Activated B cell treated with CpG ODN at 0.5 μM for 24 hours (primary cell): ENCODE measurements around the gene FXR2. TPM values are rescaled to one million over a fixed set of nuclear protein-coding genes. Genes with fewer than 3 reads are reported as not detected.

Experiments used
- ATAC-seq: fragments of 200-7000 bp; cut with Tn5 transposase; one replicate; pipeline ENCODE4 v1.10.0; 2021; ENCODE audit warnings: low read depth, mild to moderate bottlenecking, moderate library complexity
- CTCF ChIA-PET: fragments of 350-600 bp; sonication (Branson Sonifier 250); formaldehyde crosslinking; loops from one replicate; lab custom pipeline; 2021; ENCODE audit warnings: antibody characterized with exemption; lab: Charles Lee
- POLR2A ChIA-PET: fragments of 350-600 bp; sonication (Branson Sonifier 250); formaldehyde crosslinking; loops from one replicate; lab custom pipeline; 2021; ENCODE audit warnings: antibody characterized with exemption; lab: Charles Lee
- DNase-seq: peaks from one replicate; pipeline ENCODE4 v3.0.0; 2022
- H3K27ac Mint-ChIP-seq: one replicate; pipeline ENCODE4 v1.8.0; 2020; ENCODE audit warnings: mixed read lengths
- H3K27me3 Mint-ChIP-seq: one replicate; pipeline ENCODE4 v1.8.0; 2021; ENCODE audit warnings: mixed read lengths
- H3K36me3 Mint-ChIP-seq: one replicate; pipeline ENCODE4 v1.8.0; 2021; ENCODE audit warnings: low read depth, mixed read lengths
- H3K4me1 Mint-ChIP-seq: one replicate; pipeline ENCODE4 v1.8.0; 2021; ENCODE audit warnings: mixed read lengths
- H3K4me3 Mint-ChIP-seq: one replicate; pipeline ENCODE4 v1.8.0; 2020; ENCODE audit warnings: mild to moderate bottlenecking, mixed read lengths
- H3K9me3 Mint-ChIP-seq: one replicate; pipeline ENCODE4 v1.8.0; 2020; ENCODE audit warnings: mixed read lengths
- CTCF ChIP-seq: fragments of 200-600 bp; IDR thresholded peaks from one replicate; pipeline ENCODE4 v1.8.0; 2022; ENCODE audit warnings: antibody characterized with exemption, mild to moderate bottlenecking
- intact Hi-C: fragments of 100-400 bp; cut with micrococcal nuclease; formaldehyde crosslinking; loops from one replicate; pipeline ENCODE4 v1.15.1; 2024
- total RNA-seq: library from RNA; stranded (reverse); gene quantifications from 2 replicates; pipeline ENCODE4 v1.2.3, GENCODE V29; 2022

FXR2 gene
- total RNA-seq, 1 donor from 2014 or later, result 32.4 TPM

- intact Hi-C loops, result loop anchor here (1.0 to 10.0 kb wide), 6 partner anchors 11 to 539 kb away; partner anchors contain the start of genes POLR2A, SENP3 and SLC16A11
- peaks cover 64% of the 10 kb centered on the region for H3K4me1 Mint-ChIP-seq
- peak within 1 kb of the TSS; percentile 100 for H3K27ac Mint-ChIP-seq
- ChIA-PET POLR2A (interaction anchor here (0.6 to 4.6 kb wide), 41 partner anchors 11 to 711 kb away, joined by 3 to 131 read pairs (median 5); partner anchors contain the start of genes ACAP1, ATP1B2, CYB5D1 and FXR2), CTCF (interaction anchor here (0.9 to 3.1 kb wide), 7 partner anchors 12 to 228 kb away, joined by 3 to 15 read pairs (median 3); partner anchors contain the start of gene SENP3)
- DNase-seq (peak; percentile 90), ATAC-seq (peak; percentile 76)
- peaks cover 48% of the 10 kb centered on the region for H3K36me3 Mint-ChIP-seq
- no peaks in the 10 kb centered on the region for H3K27me3 Mint-ChIP-seq
- TF ChIP-seq CTCF, result no peak
- H3K4me3 Mint-ChIP-seq, result peak within 1 kb of the TSS; percentile 100
- no peaks in the 10 kb centered on the region for H3K9me3 Mint-ChIP-seq
Observed at GRCh38 chr17:7583253-7584109, 31.2 kb downstream of the FXR2 start, which contains the start of gene MPDU1. TSS of gene MPDU1 (plus strand) at chr17:7583852. CDS start at chr17:7583863, 11 bp downstream.

GRCh38 chr17:7582396-7583252 is 32.1 kb downstream of the FXR2 start:
- CTCF ChIA-PET, result no interaction called here
- H3K27me3 Mint-ChIP-seq, result no peaks in the 10 kb centered on the region
- ATAC-seq, result no peak
- peak overlapping the region; percentile 100 for H3K27ac Mint-ChIP-seq
- intact Hi-C loops, result loop anchor here (1.0 to 10.0 kb wide), 4 partner anchors 21 to 538 kb away; partner anchors contain the start of genes SENP3 and SLC16A11
- no peaks in the 10 kb centered on the region for H3K9me3 Mint-ChIP-seq
- DNase-seq, result no peak
- H3K4me1 Mint-ChIP-seq, result peaks cover 72% of the 10 kb centered on the region
- H3K36me3 Mint-ChIP-seq, result peaks cover 50% of the 10 kb centered on the region
- no peak for TF ChIP-seq CTCF
- H3K4me3 Mint-ChIP-seq, result peak overlapping the region; percentile 100
- POLR2A ChIA-PET, result interaction anchor here (0.6 to 4.6 kb wide), 16 partner anchors 10 to 591 kb away, joined by 4 to 131 read pairs (median 8); partner anchors contain the start of genes ACAP1, CYB5D1, FXR2 and GPS2

GRCh38 chr17:7580604-7581575 is 33.8 kb downstream of the FXR2 start:
- no peak for DNase-seq
- ChIA-PET CTCF (interaction anchor here (3.5 kb wide), 1 partner anchor 8 kb away, joined by 22 read pairs; the partner anchor contains the start of gene SOX15), POLR2A (interaction anchor here (0.9 to 3.1 kb wide), 9 partner anchors 8 to 272 kb away, joined by 3 to 36 read pairs (median 4); partner anchors contain the start of genes TP53 and WRAP53)
- H3K9me3 Mint-ChIP-seq, result no peaks in the 10 kb centered on the region
- H3K4me3 Mint-ChIP-seq, result peak overlapping the region; percentile 41
- H3K27me3 Mint-ChIP-seq, result no peaks in the 10 kb centered on the region
- ATAC-seq, result no peak
- no peak for TF ChIP-seq CTCF
- intact Hi-C loops, result loop anchor here (10.0 kb wide), 1 partner anchor 536 kb away; the partner anchor contains the start of gene SLC16A11
- H3K27ac Mint-ChIP-seq, result peak overlapping the region; percentile 75
- H3K36me3 Mint-ChIP-seq, result peaks cover 59% of the 10 kb centered on the region
- H3K4me1 Mint-ChIP-seq, result peaks cover 86% of the 10 kb centered on the region
